HCT116 (cell line): ENCODE measurements around the gene BCR. TPM values are rescaled to one million over a fixed set of nuclear protein-coding genes. Genes with fewer than 3 reads are reported as not detected.

Experiments
- ATAC-seq: fragments of 200-7000 bp; cut with Tn5 transposase; 2 replicates; pipeline ENCODE4 v1.9.1; 2020; ENCODE audit warnings: mild to moderate bottlenecking, moderate library complexity
- BruUV-seq: library from RNA; stranded (reverse); fragments of 400-500 nt; replicated peaks from 2 replicates; lab custom pipeline; 2021; lab: Mats Ljungman, UMichigan
- CTCF ChIA-PET: fragments of 300-600 bp; sonication (Branson Sonifier 250); formaldehyde crosslinking; loops from one replicate; lab custom pipeline; 2021; ENCODE audit warnings: antibody characterized with exemption; lab: Charles Lee
- POLR2A ChIA-PET: fragments of 300-600, 350-600 bp; sonication (Branson Sonifier 250); formaldehyde crosslinking; loops from one replicate; lab custom pipeline; 2021; ENCODE audit warnings: antibody characterized with exemption; lab: Charles Lee
- RAD21 ChIA-PET, 2 experiments: fragments of 300-600 bp; sonication (Branson Sonifier 250); formaldehyde crosslinking; loops; one replicate each; lab custom pipeline; 2023; ENCODE audit warnings: low total read pairs in 2 of 2; ENCODE audit not compliant: uncharacterized antibody in 2 of 2, unreplicated experiment in 2 of 2, low non-redundant PET in 1 of 2; lab: Charles Lee
- DNase-seq: peaks from one replicate; pipeline ENCODE4 v3.0.0-alpha.2; 2010; ENCODE audit warnings: low read depth, low spot score
- H2AFZ ChIP-seq: fragments of 200-600 bp; shearing (Covaris generic), sonication (generic); 2 replicates; pipeline ENCODE4 v1.6.1; 2017; ENCODE audit warnings: low read depth, mixed run types, mixed read lengths, antibody characterized with exemption, low read length; ENCODE audit not compliant: poor library complexity, severe bottlenecking
- H3K27ac ChIP-seq: 2 replicates; pipeline ENCODE4 v1.5.1; 2012; ENCODE audit warnings: low read depth, low read length
- H3K27me3 ChIP-seq: fragments of 200-600 bp; sonication (generic); 2 replicates; pipeline ENCODE4 v1.6.1; 2016; ENCODE audit warnings: mixed run types, low read length, mixed read lengths; ENCODE audit not compliant: insufficient read depth
- H3K36me3 ChIP-seq, 2 experiments: fragments of 200-500 bp in 1 of 2; fragments of 200-600 bp in 1 of 2; sonication (Bioruptor generic) in 1 of 2; sonication (generic) in 1 of 2; 2 replicates each; pipeline versions ENCODE4 v1.5.1 to v1.6.1; 2014 to 2016; ENCODE audit warnings: low read length in 2 of 2, inconsistent platforms in 1 of 2, mixed read lengths in 1 of 2, mixed run types in 1 of 2; ENCODE audit not compliant: insufficient read depth in 2 of 2, control insufficient read depth in 1 of 2
- H3K4me1 ChIP-seq, 2 experiments: fragments of 200-600 bp in 1 of 2; sonication (generic) in 1 of 2; 2 replicates each; pipeline versions ENCODE4 v1.5.1 to v1.6.1; 2012 to 2017; ENCODE audit warnings: low read length in 2 of 2, inconsistent platforms in 1 of 2, mild to moderate bottlenecking in 1 of 2, mixed read lengths in 1 of 2, mixed run types in 1 of 2, moderate library complexity in 1 of 2; ENCODE audit not compliant: insufficient read depth in 2 of 2, control insufficient read depth in 1 of 2
- H3K4me2 ChIP-seq: fragments of 200-600 bp; sonication (generic); 2 replicates; pipeline ENCODE4 v1.6.1; 2017; ENCODE audit warnings: mixed run types, low read length, mixed read lengths
- H3K4me3 ChIP-seq, 2 experiments: fragments of 200-600 bp in 1 of 2; sonication (generic) in 1 of 2; replicated peaks in 1 of 2; 2 replicates each; pipeline ENCODE4 v1.5.1; 2011 to 2016; ENCODE audit warnings: low read length in 2 of 2, control low read depth in 1 of 2, low read depth in 1 of 2, mild to moderate bottlenecking in 1 of 2, mixed read lengths in 1 of 2, mixed run types in 1 of 2
- H3K79me2 ChIP-seq: fragments of 200-600 bp; sonication (generic); 2 replicates; pipeline ENCODE4 v1.6.1; 2017; ENCODE audit warnings: mild to moderate bottlenecking, mixed run types, low read length, moderate library complexity, mixed read lengths; ENCODE audit not compliant: insufficient read depth
- H3K9ac ChIP-seq: fragments of 200-600 bp; sonication (generic); 2 replicates; pipeline ENCODE4 v1.6.1; 2016; ENCODE audit warnings: low read length, mixed read lengths
- H3K9me2 ChIP-seq: fragments of 200-600 bp; sonication (generic), shearing (Covaris generic); 2 replicates; pipeline ENCODE4 v1.6.1; 2017; ENCODE audit warnings: mixed run types, mild to moderate bottlenecking, moderate library complexity; ENCODE audit not compliant: insufficient read depth
- H3K9me3 ChIP-seq, 2 experiments: fragments of 200-500 bp in 1 of 2; fragments of 200-600 bp in 1 of 2; sonication (Bioruptor generic) in 1 of 2; sonication (generic) in 1 of 2; 2 replicates each; pipeline ENCODE4 v1.6.1; 2014 to 2017; ENCODE audit warnings: low read length in 2 of 2, mixed read lengths in 2 of 2, inconsistent platforms in 1 of 2, low read depth in 1 of 2, mild to moderate bottlenecking in 1 of 2, mixed run types in 1 of 2, moderate library complexity in 1 of 2; ENCODE audit not compliant: control insufficient read depth in 1 of 2, insufficient read depth in 1 of 2
- H4K20me1 ChIP-seq: fragments of 200-600 bp; sonication (generic), shearing (Covaris generic); 2 replicates; pipeline ENCODE4 v1.6.1; 2017; ENCODE audit warnings: mixed run types, mild to moderate bottlenecking, moderate library complexity; ENCODE audit not compliant: insufficient read depth
- CTCF ChIP-seq, 3 experiments: fragments of 200-600 bp in 1 of 3; sonication (generic) in 1 of 3; IDR thresholded peaks in 2 of 3; conservative IDR thresholded peaks in 1 of 3; 2 replicates each; pipeline ENCODE4 v1.5.1; 2012 to 2017; ENCODE audit warnings: low read depth in 2 of 3, low read length in 2 of 3, antibody characterized with exemption in 1 of 3, borderline replicate concordance in 1 of 3, control low read depth in 1 of 3, mild to moderate bottlenecking in 1 of 3, mixed read lengths in 1 of 3, mixed run types in 1 of 3, moderate library complexity in 1 of 3; ENCODE audit not compliant: insufficient read depth in 1 of 3
- EGR1 ChIP-seq: IDR thresholded peaks from 2 replicates; pipeline ENCODE4 v1.6.1; 2012; ENCODE audit warnings: low read depth
- FOSL1 ChIP-seq: IDR thresholded peaks from 2 replicates; pipeline ENCODE4 v1.6.1; 2012; ENCODE audit warnings: low read depth
- JUND ChIP-seq: IDR thresholded peaks from 2 replicates; pipeline ENCODE4 v1.6.1; 2012
- MAX ChIP-seq: IDR thresholded peaks from 2 replicates; pipeline ENCODE4 v1.6.1; 2012
- RAD21 ChIP-seq: IDR thresholded peaks from 2 replicates; pipeline ENCODE4 v1.6.1; 2012; ENCODE audit warnings: low read depth, mild to moderate bottlenecking
- SIN3A ChIP-seq: IDR thresholded peaks from 2 replicates; pipeline ENCODE4 v1.6.1; 2012; ENCODE audit warnings: low read depth
- TCF7L2 ChIP-seq: IDR thresholded peaks from 2 replicates; pipeline ENCODE4 v1.7.0; 2011; ENCODE audit warnings: borderline replicate concordance, inconsistent platforms; ENCODE audit not compliant: insufficient read depth, insufficient read length; ENCODE audit errors: extremely low read depth
- ZFX ChIP-seq: fragments of 450-650 bp; IDR thresholded peaks from 2 replicates; pipeline ENCODE4 v1.6.1; 2017
- intact Hi-C: fragments of 100-400 bp; cut with micrococcal nuclease; formaldehyde crosslinking; loops from 2 replicates; pipeline ENCODE4 v1.10.0; 2022
- total RNA-seq: library from RNA; stranded (reverse); gene quantifications from one replicate; pipeline ENCODE4 v1.2.1, GENCODE V29; 2021; ENCODE audit not compliant: unreplicated experiment

BCR gene
- total RNA-seq, 1 experiment from 2014 or later = 39.7 TPM

GRCh38 chr22:23274891-23275694 lies 94.8 kb downstream of the BCR start:
- H3K4me3 ChIP-seq = no peak overlapping the region
- no peaks in the 10 kb centered on the region for H4K20me1 ChIP-seq
- H3K4me2 ChIP-seq = no peak overlapping the region
- H3K9me3 ChIP-seq = no peaks in the 10 kb centered on the region
- BruUV-seq = no TSS peak
- H3K36me3 ChIP-seq = peaks cover 9 to 22% of the 10 kb centered on the region in 2 experiments; a peak in 2 of 4 replicates
- H3K9ac ChIP-seq = no peak overlapping the region
- DNase-seq (no peak), ATAC-seq (no peak)
- RAD21 ChIA-PET = no interaction called here
- H3K4me1 ChIP-seq = no peaks in the 10 kb centered on the region
- H3K9me2 ChIP-seq = no peaks in the 10 kb centered on the region
- CTCF ChIA-PET = no interaction called here
- intact Hi-C loops = no loop called here
- H3K27me3 ChIP-seq = no peaks in the 10 kb centered on the region
- no peaks in the 10 kb centered on the region for H3K79me2 ChIP-seq
- H2AFZ ChIP-seq = no peak overlapping the region
- no peak for TF ChIP-seq CTCF (IDR thresholded peaks at IDR 0.05 in 2 of 3, conservative IDR thresholded peaks at IDR 0.05 in 1 of 3; ENCODE audit: borderline replicate concordance in 1 of 3, insufficient read depth in 1 of 3, low read depth in 2 of 3, low read length in 2 of 3)
- POLR2A ChIA-PET = no interaction called here
- no peak overlapping the region for H3K27ac ChIP-seq

GRCh38 chr22:23275751-23276150 lies 95.4 kb downstream of the BCR start:
- intact Hi-C loops = no loop called here
- DNase-seq (no peak), ATAC-seq (no peak)
- RAD21 ChIA-PET = no interaction called here
- TF ChIP-seq RAD21 (no peak), ZFX (no peak), JUND (no peak), FOSL1 (no peak), SIN3A (no peak), TCF7L2 (no peak), EGR1 (no peak), MAX (no peak)
- Histone ChIP-seq H3K9me3 (no peaks in the 10 kb centered on the region), H3K9me2 (no peaks in the 10 kb centered on the region), H3K79me2 (no peaks in the 10 kb centered on the region), H3K9ac (no peak overlapping the region), H3K4me3 (no peak overlapping the region), H3K36me3 (peaks cover 12 to 19% of the 10 kb centered on the region in 2 experiments; a peak in 2 of 4 replicates), H3K4me1 (peaks cover 0 to 2% of the 10 kb centered on the region in 2 experiments; a peak in 1 of 4 replicates), H2AFZ (no peak overlapping the region), H3K4me2 (no peak overlapping the region), H4K20me1 (no peaks in the 10 kb centered on the region), H3K27ac (no peak overlapping the region), H3K27me3 (no peaks in the 10 kb centered on the region)
- POLR2A ChIA-PET = no interaction called here
- no TSS peak for BruUV-seq
- CTCF ChIA-PET = no interaction called here
